Esophagus squamous epithelium (tissue), 4 donors: Measurements from ENCODE around the gene CAPN15.

Source experiments
- POLR2A ChIP-seq, 4 donors: fragments of 450-650 bp; IDR thresholded peaks; one replicate each; pipeline ENCODE4 v1.6.1; 2017; ENCODE audit warnings: antibody characterized with exemption in 4 of 4, mild to moderate bottlenecking in 4 of 4, moderate library complexity in 3 of 4
- TF ChIP-seq, protein P1 (sequence below), 6 experiments: fragments of 450-650 bp in 4 of 6; fragments of 200-600 bp in 2 of 6; sonication (generic) in 2 of 6; IDR thresholded peaks; one replicate each; pipeline ENCODE4 v1.5.1; 2016 to 2019; ENCODE audit warnings: antibody characterized with exemption in 6 of 6, mild to moderate bottlenecking in 4 of 6, moderate library complexity in 4 of 6

DNA sequence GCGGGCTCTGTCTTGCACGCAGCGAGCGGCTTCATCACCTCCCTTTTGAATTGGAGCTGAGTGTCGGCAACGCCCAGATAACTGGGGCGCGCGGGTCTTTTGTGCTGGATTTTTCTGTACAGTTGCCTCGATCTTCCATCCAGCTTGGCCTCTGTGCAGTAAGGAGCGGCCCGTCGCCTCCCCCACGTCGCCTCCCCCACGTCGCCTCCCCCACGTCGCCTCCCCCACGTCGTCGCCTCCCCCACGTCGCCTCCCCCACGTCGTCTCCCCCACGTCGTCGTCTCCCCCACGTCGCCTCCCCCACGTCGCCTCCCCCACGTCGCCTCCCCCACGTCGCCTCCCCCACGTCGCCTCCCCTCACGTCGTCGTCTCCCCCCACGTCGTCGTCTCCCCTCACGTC is 17.0 kb downstream of the CAPN15 start:
- TF ChIP-seq, protein P1, sequence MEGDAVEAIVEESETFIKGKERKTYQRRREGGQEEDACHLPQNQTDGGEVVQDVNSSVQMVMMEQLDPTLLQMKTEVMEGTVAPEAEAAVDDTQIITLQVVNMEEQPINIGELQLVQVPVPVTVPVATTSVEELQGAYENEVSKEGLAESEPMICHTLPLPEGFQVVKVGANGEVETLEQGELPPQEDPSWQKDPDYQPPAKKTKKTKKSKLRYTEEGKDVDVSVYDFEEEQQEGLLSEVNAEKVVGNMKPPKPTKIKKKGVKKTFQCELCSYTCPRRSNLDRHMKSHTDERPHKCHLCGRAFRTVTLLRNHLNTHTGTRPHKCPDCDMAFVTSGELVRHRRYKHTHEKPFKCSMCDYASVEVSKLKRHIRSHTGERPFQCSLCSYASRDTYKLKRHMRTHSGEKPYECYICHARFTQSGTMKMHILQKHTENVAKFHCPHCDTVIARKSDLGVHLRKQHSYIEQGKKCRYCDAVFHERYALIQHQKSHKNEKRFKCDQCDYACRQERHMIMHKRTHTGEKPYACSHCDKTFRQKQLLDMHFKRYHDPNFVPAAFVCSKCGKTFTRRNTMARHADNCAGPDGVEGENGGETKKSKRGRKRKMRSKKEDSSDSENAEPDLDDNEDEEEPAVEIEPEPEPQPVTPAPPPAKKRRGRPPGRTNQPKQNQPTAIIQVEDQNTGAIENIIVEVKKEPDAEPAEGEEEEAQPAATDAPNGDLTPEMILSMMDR (IDR thresholded peaks at IDR 0.05): no peak
- no peak for TF ChIP-seq POLR2A (IDR thresholded peaks at IDR 0.05)
